Upper lobe of left lung (tissue), 6 donors: ENCODE measurements around the gene ASTL. TPM values are rescaled to one million over a fixed set of nuclear protein-coding genes. Genes with fewer than 3 reads are reported as not detected.

Experiments used
- ATAC-seq, 2 donors: fragments of 200-7000 bp; cut with Tn5 transposase; one replicate each; pipeline ENCODE4 v1.9.1; 2022; ENCODE audit warnings: mild to moderate bottlenecking in 2 of 2, moderate library complexity in 2 of 2; ENCODE audit not compliant: low FRiP score in 2 of 2
- DNase-seq, 2 donors: peaks; one replicate each; pipeline ENCODE4 v3.0.0-alpha.2; 2019 to 2020
- H3K27ac ChIP-seq, 4 donors: fragments of 200-600 bp; sonication (generic); one replicate each; pipeline ENCODE4 v1.5.1; 2016 to 2019
- H3K27me3 ChIP-seq, 4 donors: fragments of 200-600 bp; sonication (generic); one replicate each; pipeline ENCODE4 v1.5.1; 2017 to 2019
- H3K36me3 ChIP-seq, 4 donors: fragments of 200-600 bp; sonication (generic); one replicate each; pipeline ENCODE4 v1.5.1; 2016 to 2019
- H3K4me1 ChIP-seq, 4 donors: fragments of 200-600 bp; sonication (generic); one replicate each; pipeline ENCODE4 v1.5.1; 2018 to 2019
- H3K4me3 ChIP-seq, 4 donors: fragments of 200-600 bp; sonication (generic); one replicate each; pipeline ENCODE4 v1.5.1; 2017 to 2019; ENCODE audit warnings: mild to moderate bottlenecking in 2 of 4, moderate library complexity in 1 of 4
- H3K9me3 ChIP-seq, 4 donors: fragments of 200-600 bp; sonication (generic); one replicate each; pipeline ENCODE4 v1.5.1; 2018 to 2019
- CTCF ChIP-seq, 6 experiments: fragments of 450-650 bp in 4 of 6; fragments of 200-600 bp in 2 of 6; sonication (generic) in 2 of 6; IDR thresholded peaks; one replicate each; pipeline ENCODE4 v1.5.1; 2016 to 2019; ENCODE audit warnings: antibody characterized with exemption in 6 of 6
- EP300 ChIP-seq, 4 donors: sonication (generic); formaldehyde crosslinking; IDR thresholded peaks; one replicate each; pipeline ENCODE4 v1.5.1; 2017; ENCODE audit warnings: antibody characterized with exemption in 4 of 4, control low read depth in 2 of 4
- POLR2A ChIP-seq, 4 donors: fragments of 450-650 bp; IDR thresholded peaks; one replicate each; pipeline ENCODE4 v1.5.1; 2016 to 2017; ENCODE audit warnings: antibody characterized with exemption in 4 of 4, mild to moderate bottlenecking in 2 of 4
- POLR2AphosphoS5 ChIP-seq, 2 donors: sonication (generic); formaldehyde crosslinking; IDR thresholded peaks; one replicate each; pipeline ENCODE4 v1.5.1; 2017; ENCODE audit warnings: antibody characterized with exemption in 2 of 2
- WGBS, 2 donors: methylation state at CpG; one replicate each; pipeline ENCODE4 v1.1.5; 2017 to 2018; 5-methylcytosine and 5-hydroxymethylcytosine counted together
- total RNA-seq, 6 donors: library from RNA; depleted of rRNA in 4 of 6; stranded (reverse); fragments of >200 nt in 4 of 6; gene quantifications; one replicate each; pipeline versions ENCODE4 v1.1.0 to v1.2.1, GENCODE V29; 2016 to 2021
- donor health status: DM: no; HTN: no; CAD: no; lungs with moderate emphysema.
- donor health status: DM: no; HTN: yes; CAD: no; lungs with severe emphysema.

The ASTL gene
- total RNA-seq, 6 donors from 2014 or later, result 0.23 to 1.3 (median 0.27) TPM; not detected in 3

- DNase-seq (no peak), ATAC-seq (no peak)
- Histone ChIP-seq H3K4me1 (peaks cover 6 to 17% (median 13%) of the 10 kb centered on the region in 4 donors), H3K36me3 (no peaks in the 10 kb centered on the region), H3K27me3 (peaks cover 0 to 22% (median 9%) of the 10 kb centered on the region in 4 donors), H3K4me3 (no peak overlapping the region), H3K27ac (no peak overlapping the region), H3K9me3 (no peaks in the 10 kb centered on the region)
- no peak for TF ChIP-seq POLR2AphosphoS5 (IDR thresholded peaks at IDR 0.05)
- no peak for TF ChIP-seq POLR2A (IDR thresholded peaks at IDR 0.05)
- TF ChIP-seq EP300 (IDR thresholded peaks at IDR 0.05), result no peak
- TF ChIP-seq CTCF (IDR thresholded peaks at IDR 0.05), result no peak
- WGBS, 2 donors, result 80 to 95% methylated on average over 1 to 7 of the region's 7 CpGs
Measured at GRCh38 chr2:96113367-96113677, 25.0 kb downstream of the ASTL start.

- Histone ChIP-seq H3K36me3 (no peaks in the 10 kb centered on the region), H3K4me3 (no peak overlapping the region), H3K4me1 (peaks cover 6 to 17% (median 13%) of the 10 kb centered on the region in 4 donors), H3K9me3 (no peaks in the 10 kb centered on the region), H3K27me3 (peaks cover 0 to 18% (median 9%) of the 10 kb centered on the region in 4 donors), H3K27ac (no peak overlapping the region)
- 89 to 91% methylated on average over 9 of the region's 9 CpGs for WGBS, 2 donors
- no peak for ATAC-seq
- TF ChIP-seq POLR2A (IDR thresholded peaks at IDR 0.05) (no peak), EP300 (IDR thresholded peaks at IDR 0.05) (no peak)
- no peak for DNase-seq
Measured at GRCh38 chr2:96112501-96113366, 25.6 kb downstream of the ASTL start.

- H3K9me3 ChIP-seq, result no peaks in the 10 kb centered on the region
- no peak overlapping the region for H3K4me3 ChIP-seq
- ATAC-seq (no peak), DNase-seq (no peak)
- no peaks in the 10 kb centered on the region for H3K36me3 ChIP-seq
- WGBS, 2 donors, result 86 to 89% methylated on average over 7 of the region's 7 CpGs
- H3K27ac ChIP-seq, result no peak overlapping the region
- H3K4me1 ChIP-seq, result peaks cover 2 to 12% (median 9%) of the 10 kb centered on the region in 4 donors
- TF ChIP-seq CTCF (IDR thresholded peaks at IDR 0.05) (no peak), EP300 (IDR thresholded peaks at IDR 0.05) (no peak), POLR2A (IDR thresholded peaks at IDR 0.05) (no peak), POLR2AphosphoS5 (IDR thresholded peaks at IDR 0.05) (no peak)
- peaks cover 0 to 12% (median 5%) of the 10 kb centered on the region in 4 donors for H3K27me3 ChIP-seq
Measured at GRCh38 chr2:96111823-96112500, 26.3 kb downstream of the ASTL start.

GRCh38 chr2:96111257-96111640, 27.1 kb downstream of the ASTL start:
- DNase-seq (no peak), ATAC-seq (no peak)
- TF ChIP-seq EP300 (IDR thresholded peaks at IDR 0.05) (no peak), CTCF (IDR thresholded peaks at IDR 0.05) (no peak), POLR2A (IDR thresholded peaks at IDR 0.05) (no peak), POLR2AphosphoS5 (IDR thresholded peaks at IDR 0.05) (no peak)
- no peak overlapping the region for H3K27ac ChIP-seq
- no peaks in the 10 kb centered on the region for H3K9me3 ChIP-seq
- 77 to 80% methylated on average over 4 of the region's 4 CpGs for WGBS, 2 donors
- no peak overlapping the region for H3K4me3 ChIP-seq
- H3K27me3 ChIP-seq, result peaks cover 0 to 5% (median 2%) of the 10 kb centered on the region in 4 donors
- H3K36me3 ChIP-seq, result no peaks in the 10 kb centered on the region
- peaks cover 2 to 6% (median 4%) of the 10 kb centered on the region in 4 donors for H3K4me1 ChIP-seq

- Histone ChIP-seq H3K27me3 (no peaks in the 10 kb centered on the region), H3K9me3 (peaks cover 0 to 4% (median under 1%) of the 10 kb centered on the region in 4 donors), H3K4me1 (peaks cover 0 to 2% (median under 1%) of the 10 kb centered on the region in 4 donors), H3K4me3 (no peak overlapping the region), H3K27ac (no peak overlapping the region), H3K36me3 (no peaks in the 10 kb centered on the region)
- ATAC-seq (no peak), DNase-seq (no peak)
- 83 to 100% methylated on average over 3 to 13 of the region's 13 CpGs for WGBS, 2 donors
- no peak for TF ChIP-seq POLR2A (IDR thresholded peaks at IDR 0.05)
Measured at GRCh38 chr2:96110621-96111256, 27.6 kb downstream of the ASTL start.
